ENCODE data around the gene RHOXF1.
"Not testable (repeated sequence)": the region's sequence is repeated elsewhere in the genome, so short reads cannot be mapped to it uniquely, and the experiment has no call there.

The RHOXF1 gene

DNA sequence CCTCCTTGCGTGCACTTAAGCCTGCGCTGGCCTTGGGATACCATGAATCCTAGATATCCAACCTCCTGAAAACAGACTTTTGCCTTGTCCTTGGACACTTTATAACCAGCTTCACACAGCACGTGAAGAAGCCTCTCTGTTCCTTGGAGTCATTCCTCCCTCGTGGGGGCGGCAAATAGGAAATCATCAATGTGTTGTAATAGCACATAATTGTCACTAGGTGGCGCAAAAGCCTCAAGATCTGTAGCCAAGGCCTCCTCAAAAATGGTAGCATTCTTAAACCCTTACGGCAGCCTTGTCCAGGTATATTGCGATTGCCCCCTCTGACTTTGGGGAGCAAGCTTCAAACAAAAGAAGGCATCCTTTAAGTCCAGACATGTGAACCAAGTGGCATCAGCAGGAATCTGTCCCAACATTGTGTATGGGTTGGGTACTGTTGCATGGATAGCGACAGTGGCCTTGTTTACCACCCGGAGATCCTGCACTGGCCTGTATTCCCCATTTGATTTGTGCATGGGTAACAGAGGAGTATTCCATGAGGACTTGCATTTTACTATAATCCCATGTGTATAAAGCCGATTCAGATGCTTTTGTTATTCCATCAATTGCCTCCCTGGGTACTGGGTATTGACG is 30.0 kb downstream of the RHOXF1 start:
- DNase-seq, result not testable (repeated sequence)

DNA sequence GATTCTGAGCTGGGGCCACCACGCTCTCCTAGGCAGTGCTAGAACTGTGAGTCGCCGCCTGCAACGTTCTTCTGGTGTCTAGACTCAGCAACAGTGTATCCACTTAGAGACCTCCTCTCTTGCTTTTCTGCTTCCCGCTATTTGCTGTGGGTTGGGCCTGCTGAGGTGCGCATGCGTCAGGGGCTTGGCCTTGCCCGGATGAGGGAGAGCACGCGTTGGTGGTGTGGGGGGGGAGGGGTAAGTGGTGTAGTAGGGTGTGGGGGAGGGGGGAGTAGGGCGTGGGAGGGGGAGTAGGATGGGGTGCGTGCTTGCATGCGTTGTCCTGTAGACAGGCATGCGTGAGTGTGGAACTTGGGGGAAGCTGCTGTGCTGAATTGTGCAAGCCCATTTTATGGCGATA is 38.1 kb downstream of the RHOXF1 start, which contains the start of gene RHOXF2B:
TSS of gene RHOXF2B (minus strand) at position 101 of the 400 bp plus-strand sequence. CDS start 138 bp downstream, outside the sequence.
- DNase-seq, result not testable (repeated sequence)

- not testable (repeated sequence) for DNase-seq
Observed at GRCh38 chrX:120066169-120066568, 49.5 kb downstream of the RHOXF1 start.

Data from activated CD4-positive, alpha-beta T cell treated with anti-CD3 and anti-CD28 coated beads, Interleukin-2, amount 50 U/mL, for 48 hours (primary cell).